HCT116 (cell line): ENCODE results near the gene TMEM219. TPM values are rescaled to one million over a fixed set of nuclear protein-coding genes. Genes with fewer than 3 reads are reported as not detected.

ENCODE experiments used
- ATAC-seq: fragments of 200-7000 bp; cut with Tn5 transposase; 2 replicates; pipeline ENCODE4 v1.9.1; 2020; ENCODE audit warnings: mild to moderate bottlenecking, moderate library complexity
- BruUV-seq: library from RNA; stranded (reverse); fragments of 400-500 nt; replicated peaks from 2 replicates; lab custom pipeline; 2021; lab: Mats Ljungman, UMichigan
- CTCF ChIA-PET: fragments of 300-600 bp; sonication (Branson Sonifier 250); formaldehyde crosslinking; loops from one replicate; lab custom pipeline; 2021; ENCODE audit warnings: antibody characterized with exemption; lab: Charles Lee
- POLR2A ChIA-PET: fragments of 300-600, 350-600 bp; sonication (Branson Sonifier 250); formaldehyde crosslinking; loops from one replicate; lab custom pipeline; 2021; ENCODE audit warnings: antibody characterized with exemption; lab: Charles Lee
- RAD21 ChIA-PET, 2 experiments: fragments of 300-600 bp; sonication (Branson Sonifier 250); formaldehyde crosslinking; loops; one replicate each; lab custom pipeline; 2023; ENCODE audit warnings: low total read pairs in 2 of 2; ENCODE audit not compliant: uncharacterized antibody in 2 of 2, unreplicated experiment in 2 of 2, low non-redundant PET in 1 of 2; lab: Charles Lee
- DNase-seq: peaks from one replicate; pipeline ENCODE4 v3.0.0-alpha.2; 2010; ENCODE audit warnings: low read depth, low spot score
- H2AFZ ChIP-seq: fragments of 200-600 bp; shearing (Covaris generic), sonication (generic); 2 replicates; pipeline ENCODE4 v1.6.1; 2017; ENCODE audit warnings: low read depth, mixed run types, mixed read lengths, antibody characterized with exemption, low read length; ENCODE audit not compliant: poor library complexity, severe bottlenecking
- H3K27ac ChIP-seq: 2 replicates; pipeline ENCODE4 v1.5.1; 2012; ENCODE audit warnings: low read depth, low read length
- H3K27me3 ChIP-seq: fragments of 200-600 bp; sonication (generic); 2 replicates; pipeline ENCODE4 v1.6.1; 2016; ENCODE audit warnings: mixed run types, low read length, mixed read lengths; ENCODE audit not compliant: insufficient read depth
- H3K36me3 ChIP-seq, 2 experiments: fragments of 200-500 bp in 1 of 2; fragments of 200-600 bp in 1 of 2; sonication (Bioruptor generic) in 1 of 2; sonication (generic) in 1 of 2; 2 replicates each; pipeline versions ENCODE4 v1.5.1 to v1.6.1; 2014 to 2016; ENCODE audit warnings: low read length in 2 of 2, inconsistent platforms in 1 of 2, mixed read lengths in 1 of 2, mixed run types in 1 of 2; ENCODE audit not compliant: insufficient read depth in 2 of 2, control insufficient read depth in 1 of 2
- H3K4me1 ChIP-seq, 2 experiments: fragments of 200-600 bp in 1 of 2; sonication (generic) in 1 of 2; 2 replicates each; pipeline versions ENCODE4 v1.5.1 to v1.6.1; 2012 to 2017; ENCODE audit warnings: low read length in 2 of 2, inconsistent platforms in 1 of 2, mild to moderate bottlenecking in 1 of 2, mixed read lengths in 1 of 2, mixed run types in 1 of 2, moderate library complexity in 1 of 2; ENCODE audit not compliant: insufficient read depth in 2 of 2, control insufficient read depth in 1 of 2
- H3K4me2 ChIP-seq: fragments of 200-600 bp; sonication (generic); 2 replicates; pipeline ENCODE4 v1.6.1; 2017; ENCODE audit warnings: mixed run types, low read length, mixed read lengths
- H3K4me3 ChIP-seq, 2 experiments: fragments of 200-600 bp in 1 of 2; sonication (generic) in 1 of 2; replicated peaks in 1 of 2; 2 replicates each; pipeline ENCODE4 v1.5.1; 2011 to 2016; ENCODE audit warnings: low read length in 2 of 2, control low read depth in 1 of 2, low read depth in 1 of 2, mild to moderate bottlenecking in 1 of 2, mixed read lengths in 1 of 2, mixed run types in 1 of 2
- H3K79me2 ChIP-seq: fragments of 200-600 bp; sonication (generic); 2 replicates; pipeline ENCODE4 v1.6.1; 2017; ENCODE audit warnings: mild to moderate bottlenecking, mixed run types, low read length, moderate library complexity, mixed read lengths; ENCODE audit not compliant: insufficient read depth
- H3K9ac ChIP-seq: fragments of 200-600 bp; sonication (generic); 2 replicates; pipeline ENCODE4 v1.6.1; 2016; ENCODE audit warnings: low read length, mixed read lengths
- H3K9me2 ChIP-seq: fragments of 200-600 bp; sonication (generic), shearing (Covaris generic); 2 replicates; pipeline ENCODE4 v1.6.1; 2017; ENCODE audit warnings: mixed run types, mild to moderate bottlenecking, moderate library complexity; ENCODE audit not compliant: insufficient read depth
- H3K9me3 ChIP-seq, 2 experiments: fragments of 200-500 bp in 1 of 2; fragments of 200-600 bp in 1 of 2; sonication (Bioruptor generic) in 1 of 2; sonication (generic) in 1 of 2; 2 replicates each; pipeline ENCODE4 v1.6.1; 2014 to 2017; ENCODE audit warnings: low read length in 2 of 2, mixed read lengths in 2 of 2, inconsistent platforms in 1 of 2, low read depth in 1 of 2, mild to moderate bottlenecking in 1 of 2, mixed run types in 1 of 2, moderate library complexity in 1 of 2; ENCODE audit not compliant: control insufficient read depth in 1 of 2, insufficient read depth in 1 of 2
- H4K20me1 ChIP-seq: fragments of 200-600 bp; sonication (generic), shearing (Covaris generic); 2 replicates; pipeline ENCODE4 v1.6.1; 2017; ENCODE audit warnings: mixed run types, mild to moderate bottlenecking, moderate library complexity; ENCODE audit not compliant: insufficient read depth
- ATF3 ChIP-seq: IDR thresholded peaks from 2 replicates; pipeline ENCODE4 v1.6.1; 2012
- CBX3 ChIP-seq: IDR thresholded peaks from 2 replicates; pipeline ENCODE4 v1.6.1; 2012; ENCODE audit warnings: low read depth
- CEBPB ChIP-seq: IDR thresholded peaks from 2 replicates; pipeline ENCODE4 v1.6.1; 2012; ENCODE audit warnings: low read depth
- CTCF ChIP-seq, 3 experiments: fragments of 200-600 bp in 1 of 3; sonication (generic) in 1 of 3; IDR thresholded peaks in 2 of 3; conservative IDR thresholded peaks in 1 of 3; 2 replicates each; pipeline ENCODE4 v1.5.1; 2012 to 2017; ENCODE audit warnings: low read depth in 2 of 3, low read length in 2 of 3, antibody characterized with exemption in 1 of 3, borderline replicate concordance in 1 of 3, control low read depth in 1 of 3, mild to moderate bottlenecking in 1 of 3, mixed read lengths in 1 of 3, mixed run types in 1 of 3, moderate library complexity in 1 of 3; ENCODE audit not compliant: insufficient read depth in 1 of 3
- EZH2 ChIP-seq: fragments of 200-600 bp; sonication (generic); IDR thresholded peaks from 2 replicates; pipeline ENCODE4 v1.6.1; 2017; ENCODE audit warnings: antibody characterized with exemption, mixed run types
- EZH2phosphoT487 ChIP-seq: fragments of 200-600 bp; IDR thresholded peaks from 2 replicates; pipeline ENCODE4 v1.6.1; 2018; ENCODE audit warnings: antibody characterized with exemption, borderline replicate concordance
- POLR2A ChIP-seq: IDR thresholded peaks from 2 replicates; pipeline ENCODE4 v1.7.0; 2011; ENCODE audit warnings: borderline replicate concordance; ENCODE audit not compliant: insufficient read depth, insufficient read length; ENCODE audit errors: extremely low read depth
- POLR2AphosphoS5 ChIP-seq: IDR thresholded peaks from 2 replicates; pipeline ENCODE4 v1.6.1; 2011; ENCODE audit warnings: mild to moderate bottlenecking, low read depth, low read length, moderate library complexity
- ZNF274 ChIP-seq: fragments of 200-500 bp; sonication (Bioruptor generic); IDR thresholded peaks from 2 replicates; pipeline ENCODE4 v1.6.1; 2014; ENCODE audit warnings: mild to moderate bottlenecking, low read depth, low read length, inconsistent platforms
- intact Hi-C: fragments of 100-400 bp; cut with micrococcal nuclease; formaldehyde crosslinking; loops from 2 replicates; pipeline ENCODE4 v1.10.0; 2022
- total RNA-seq: library from RNA; stranded (reverse); gene quantifications from one replicate; pipeline ENCODE4 v1.2.1, GENCODE V29; 2021; ENCODE audit not compliant: unreplicated experiment
- TF ChIP-seq, protein P1 (sequence below): IDR thresholded peaks from 2 replicates; pipeline ENCODE4 v1.6.1; 2011; ENCODE audit warnings: mild to moderate bottlenecking, low read length, moderate library complexity; ENCODE audit not compliant: insufficient replicate concordance; ENCODE audit errors: extremely low read depth

TMEM219 gene
- total RNA-seq, 1 experiment from 2014 or later = 75.5 TPM

DNA sequence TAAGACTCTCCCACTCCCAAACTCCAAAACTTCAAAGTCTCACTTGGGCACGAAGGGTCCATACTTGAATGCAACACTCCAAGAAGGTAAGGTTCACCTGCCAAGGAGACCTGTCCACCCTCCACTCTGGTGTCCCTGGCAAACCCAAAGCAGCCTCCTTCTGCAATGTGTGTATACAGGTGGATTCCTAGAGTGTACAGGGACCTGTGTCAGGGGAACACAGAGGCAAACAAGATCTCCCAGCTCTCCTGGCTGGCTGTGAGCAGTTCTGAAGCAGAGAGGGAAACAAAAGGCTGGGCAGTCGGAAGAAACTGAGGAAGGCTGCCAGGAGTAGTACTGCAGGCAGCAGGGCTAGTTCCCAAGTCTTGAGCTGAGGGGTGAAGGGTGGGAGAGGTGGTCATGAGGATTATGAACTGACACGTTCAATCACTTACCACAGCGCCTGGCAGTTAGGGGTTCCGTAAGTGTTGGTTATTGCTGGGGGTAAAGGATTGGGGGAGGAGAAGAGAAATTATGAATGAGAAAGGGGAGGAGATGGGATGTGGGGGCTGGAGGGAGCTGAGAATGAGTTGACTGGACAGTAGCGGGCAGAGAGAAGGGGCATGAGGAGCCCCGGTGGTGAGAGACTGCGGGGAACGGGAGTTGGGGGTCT, 36.6 kb upstream of the TMEM219 start:
- no peak for DNase-seq

More for the DNA sequence above, 36.6 kb upstream of the TMEM219 start:
- Histone ChIP-seq H3K27me3 (no peaks in the 10 kb centered on the region), H3K27ac (peak overlapping the region; percentile 78), H3K4me3 (peak overlapping the region; percentile 60 to 92), H3K9me3 (no peaks in the 10 kb centered on the region), H3K79me2 (peaks cover 47% of the 10 kb centered on the region), H2AFZ (no peak overlapping the region), H3K4me1 (peaks cover 12 to 23% of the 10 kb centered on the region in 2 experiments), H3K36me3 (peaks cover 19 to 22% of the 10 kb centered on the region in 2 experiments; a peak in 3 of 4 replicates), H3K4me2 (peak overlapping the region; percentile 99), H3K9me2 (no peaks in the 10 kb centered on the region), H4K20me1 (no peaks in the 10 kb centered on the region), H3K9ac (peak overlapping the region; percentile 89)
- no TSS peak for BruUV-seq
- ChIA-PET POLR2A (interaction anchor here (0.6 to 2.5 kb wide), 5 partner anchors 11 to 725 kb away, joined by 3 to 9 read pairs (median 7); partner anchors contain the start of genes ASPHD1, PRR14 and SEZ6L2), RAD21 (interaction anchor here in 1 of 2 experiments (0.6 to 1.3 kb wide), 2 partner anchors 48 to 236 kb away, joined by 3 read pairs; no protein-coding TSS in a partner anchor), CTCF (interaction anchor here (0.7 to 1.1 kb wide), 2 partner anchors 9 to 48 kb away, joined by 3 read pairs; partner anchors contain the start of gene TAOK2)
- intact Hi-C loops = loop anchor here (5.0 kb wide), 1 partner anchor 47 kb away; the partner anchor contains the start of gene TAOK2
- ATAC-seq = peak; percentile 25
- TF ChIP-seq POLR2A (no peak), POLR2AphosphoS5 (no peak), ATF3 (no peak), ZNF274 (no peak), EZH2 (no peak), CEBPB (no peak), CBX3 (no peak), EZH2phosphoT487 (no peak), CTCF (IDR thresholded peaks at IDR 0.05 in 2 of 3, conservative IDR thresholded peaks at IDR 0.05 in 1 of 3; ENCODE audit: borderline replicate concordance in 1 of 3, insufficient read depth in 1 of 3, low read depth in 2 of 3, low read length in 2 of 3) (no peak)
- TF ChIP-seq, protein P1, sequence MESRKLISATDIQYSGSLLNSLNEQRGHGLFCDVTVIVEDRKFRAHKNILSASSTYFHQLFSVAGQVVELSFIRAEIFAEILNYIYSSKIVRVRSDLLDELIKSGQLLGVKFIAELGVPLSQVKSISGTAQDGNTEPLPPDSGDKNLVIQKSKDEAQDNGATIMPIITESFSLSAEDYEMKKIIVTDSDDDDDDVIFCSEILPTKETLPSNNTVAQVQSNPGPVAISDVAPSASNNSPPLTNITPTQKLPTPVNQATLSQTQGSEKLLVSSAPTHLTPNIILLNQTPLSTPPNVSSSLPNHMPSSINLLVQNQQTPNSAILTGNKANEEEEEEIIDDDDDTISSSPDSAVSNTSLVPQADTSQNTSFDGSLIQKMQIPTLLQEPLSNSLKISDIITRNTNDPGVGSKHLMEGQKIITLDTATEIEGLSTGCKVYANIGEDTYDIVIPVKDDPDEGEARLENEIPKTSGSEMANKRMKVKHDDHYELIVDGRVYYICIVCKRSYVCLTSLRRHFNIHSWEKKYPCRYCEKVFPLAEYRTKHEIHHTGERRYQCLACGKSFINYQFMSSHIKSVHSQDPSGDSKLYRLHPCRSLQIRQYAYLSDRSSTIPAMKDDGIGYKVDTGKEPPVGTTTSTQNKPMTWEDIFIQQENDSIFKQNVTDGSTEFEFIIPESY = no peak
